Lung (tissue), 12 donors: ENCODE data around the gene TRPM4. TPM values are rescaled to one million over a fixed set of nuclear protein-coding genes. Genes with fewer than 3 reads are reported as not detected.

Experiments used
- ATAC-seq: fragments of 200-7000 bp; cut with Tn5 transposase; one replicate; pipeline ENCODE4 v1.9.1; 2020; ENCODE audit warnings: moderate number of reproducible peaks; ENCODE audit not compliant: insufficient read depth, low FRiP score
- DNase-seq, 3 donors: peaks; one replicate each; pipeline ENCODE4 v3.0.0-alpha.2; 2013 to 2017
- H3K27ac ChIP-seq, 2 donors: one replicate each; pipeline ENCODE4 v1.5.1; 2013; ENCODE audit warnings: mild to moderate bottlenecking in 2 of 2, moderate library complexity in 2 of 2, control low read depth in 1 of 2, inconsistent platforms in 1 of 2, low read depth in 1 of 2, low read length in 1 of 2
- H3K27me3 ChIP-seq, 3 donors: one replicate each; pipeline ENCODE4 v1.5.1; 2013; ENCODE audit warnings: low read length in 2 of 3; ENCODE audit not compliant: control insufficient read depth in 3 of 3, insufficient read depth in 3 of 3
- H3K36me3 ChIP-seq, 4 donors: one replicate each; pipeline ENCODE4 v1.5.1; 2013; ENCODE audit warnings: low read length in 4 of 4, mild to moderate bottlenecking in 1 of 4, moderate library complexity in 1 of 4; ENCODE audit not compliant: control insufficient read depth in 4 of 4, insufficient read depth in 4 of 4
- H3K4me1 ChIP-seq, 5 donors: one replicate each; pipeline ENCODE4 v1.5.1; 2013; ENCODE audit warnings: low read length in 5 of 5, mild to moderate bottlenecking in 2 of 5, moderate library complexity in 1 of 5; ENCODE audit not compliant: control insufficient read depth in 5 of 5, insufficient read depth in 5 of 5
- H3K4me3 ChIP-seq: one replicate; pipeline ENCODE4 v1.5.1; 2013; ENCODE audit warnings: mild to moderate bottlenecking, control low read depth, moderate library complexity
- H3K9ac ChIP-seq, 2 donors: one replicate each; pipeline ENCODE4 v1.5.1; 2013; ENCODE audit warnings: low read length in 2 of 2, control low read depth in 1 of 2; ENCODE audit not compliant: insufficient read depth in 1 of 2
- H3K9me3 ChIP-seq, 4 donors: one replicate each; pipeline ENCODE4 v1.5.1; 2013; ENCODE audit warnings: low read length in 3 of 4, mild to moderate bottlenecking in 1 of 4, moderate library complexity in 1 of 4; ENCODE audit not compliant: control insufficient read depth in 4 of 4, insufficient read depth in 3 of 4
- WGBS, 2 donors: extraction: QIAGEN DNeasy Blood & Tissue Kit; methylation state at CpG; one replicate each; pipeline ENCODE4 v1.1.7; 2013; 5-methylcytosine and 5-hydroxymethylcytosine counted together
- polyA plus RNA-seq, 2 donors: library from polyadenylated mRNA; stranded (reverse); fragments of 200-250 nt; gene quantifications; one replicate each; pipeline ENCODE4 v1.2.1, GENCODE V29; 2013
- total RNA-seq, 2 donors: library from RNA; depleted of rRNA in 1 of 2; stranded (reverse); fragments of >200 nt in 1 of 2; gene quantifications; one replicate each; pipeline ENCODE4 v1.2.1, GENCODE V29; 2014 to 2021
- TF ChIP-seq, protein P1 (sequence below): IDR thresholded peaks from 2 replicates; pipeline ENCODE4 v1.5.1; 2012; ENCODE audit warnings: mild to moderate bottlenecking; ENCODE audit errors: control extremely low read depth, extremely low read depth
- donor health status: control.
- donor health status: control.
- donor health status: Bipolar disorder and iron deficiency.
- donor health status: healthy.
- donor health status: DM: yes; HTN: yes; CAD: no.

The TRPM4 gene
- total and polyA plus RNA-seq, 4 donors, result 15.6 to 70.1 (median 22.4) TPM

DNA sequence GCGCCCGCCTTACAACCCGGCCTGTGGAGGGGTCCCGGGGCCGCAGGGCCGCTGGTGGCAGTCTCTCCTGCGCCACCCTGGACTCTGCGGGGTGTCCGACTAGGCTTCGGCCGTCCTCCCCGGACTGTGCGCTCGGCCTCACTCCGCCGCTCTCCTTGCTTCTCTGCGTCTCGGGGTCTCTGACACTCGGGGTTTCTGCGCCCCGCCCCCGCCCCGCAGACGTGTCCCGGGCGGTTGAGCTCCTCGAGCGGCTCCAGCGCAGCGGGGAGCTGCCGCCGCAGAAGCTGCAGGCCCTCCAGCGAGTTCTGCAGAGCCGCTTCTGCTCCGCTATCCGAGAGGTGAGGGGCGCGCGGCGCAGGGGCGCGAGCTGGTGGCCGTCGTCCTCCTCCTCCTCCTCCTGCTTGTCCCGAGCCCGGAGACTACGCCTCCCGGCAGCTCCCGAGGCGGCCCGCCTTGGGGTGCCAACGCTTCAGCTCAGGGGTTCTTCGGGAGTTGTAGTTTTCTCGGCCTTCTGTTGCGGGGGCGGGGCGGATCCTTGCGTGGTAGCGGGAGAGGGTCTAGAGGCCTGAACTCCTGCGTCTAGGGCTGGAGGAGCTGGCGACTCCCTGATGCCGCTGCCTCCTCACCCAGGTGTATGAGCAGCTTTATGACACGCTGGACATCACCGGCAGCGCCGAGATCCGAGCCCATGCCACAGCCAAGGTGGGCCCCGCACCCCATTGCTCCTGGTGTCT lies 42.8 kb upstream of the TRPM4 start:
- ATAC-seq, result no peak

DNA sequence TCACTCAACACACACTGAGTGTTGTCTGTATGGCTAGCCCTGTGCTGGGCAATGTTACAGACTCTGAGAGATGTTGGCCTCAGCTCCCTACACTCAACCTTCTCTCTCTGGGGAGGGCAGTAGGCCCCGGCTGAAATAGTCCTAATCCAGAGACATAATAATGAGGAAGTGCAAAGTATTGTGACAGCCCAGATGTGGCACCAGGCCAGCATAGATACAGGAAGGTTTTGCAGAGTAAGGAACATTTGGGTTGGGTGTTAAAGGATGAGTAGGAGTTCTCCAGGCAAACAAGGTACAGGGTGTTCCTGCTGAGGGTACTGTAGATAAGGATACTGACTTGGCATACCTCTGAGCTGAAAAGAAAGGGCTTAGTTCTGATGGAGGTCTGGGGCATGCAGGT lies 41.0 kb upstream of the TRPM4 start:
- TF ChIP-seq, protein P1, sequence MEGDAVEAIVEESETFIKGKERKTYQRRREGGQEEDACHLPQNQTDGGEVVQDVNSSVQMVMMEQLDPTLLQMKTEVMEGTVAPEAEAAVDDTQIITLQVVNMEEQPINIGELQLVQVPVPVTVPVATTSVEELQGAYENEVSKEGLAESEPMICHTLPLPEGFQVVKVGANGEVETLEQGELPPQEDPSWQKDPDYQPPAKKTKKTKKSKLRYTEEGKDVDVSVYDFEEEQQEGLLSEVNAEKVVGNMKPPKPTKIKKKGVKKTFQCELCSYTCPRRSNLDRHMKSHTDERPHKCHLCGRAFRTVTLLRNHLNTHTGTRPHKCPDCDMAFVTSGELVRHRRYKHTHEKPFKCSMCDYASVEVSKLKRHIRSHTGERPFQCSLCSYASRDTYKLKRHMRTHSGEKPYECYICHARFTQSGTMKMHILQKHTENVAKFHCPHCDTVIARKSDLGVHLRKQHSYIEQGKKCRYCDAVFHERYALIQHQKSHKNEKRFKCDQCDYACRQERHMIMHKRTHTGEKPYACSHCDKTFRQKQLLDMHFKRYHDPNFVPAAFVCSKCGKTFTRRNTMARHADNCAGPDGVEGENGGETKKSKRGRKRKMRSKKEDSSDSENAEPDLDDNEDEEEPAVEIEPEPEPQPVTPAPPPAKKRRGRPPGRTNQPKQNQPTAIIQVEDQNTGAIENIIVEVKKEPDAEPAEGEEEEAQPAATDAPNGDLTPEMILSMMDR, result no peak
- peaks cover 0 to 10% (median 0%) of the 10 kb centered on the region in 3 donors for H3K27me3 ChIP-seq
- no peak overlapping the region for H3K27ac ChIP-seq
- no peaks in the 10 kb centered on the region for H3K36me3 ChIP-seq
- no peak overlapping the region for H3K9ac ChIP-seq
- ATAC-seq, result no peak
- H3K9me3 ChIP-seq, result no peaks in the 10 kb centered on the region
- H3K4me3 ChIP-seq, result no peak overlapping the region
- WGBS, 2 donors, result 10 to 47% methylated on average over 1 of the region's 1 CpG
- H3K4me1 ChIP-seq, result peaks cover 0 to 21% (median 8%) of the 10 kb centered on the region in 5 donors
- no peak for DNase-seq

More for the DNA sequence above, 42.8 kb upstream of the TRPM4 start:
- 10% methylated on average over 68 of the region's 68 CpGs for WGBS, 2 donors
- no peaks in the 10 kb centered on the region for H3K9me3 ChIP-seq
- H3K27ac ChIP-seq, result peak overlapping the region; percentile 11 to 63
- DNase-seq, result peak; percentile 81 to 83 (median 83)
- peak overlapping the region; percentile 78 for H3K4me3 ChIP-seq
- H3K9ac ChIP-seq, result no peak overlapping the region
- TF ChIP-seq, protein P1, result no peak
- no peaks in the 10 kb centered on the region for H3K36me3 ChIP-seq
- H3K27me3 ChIP-seq, result no peaks in the 10 kb centered on the region
- peaks cover 0 to 19% (median 8%) of the 10 kb centered on the region in 5 donors for H3K4me1 ChIP-seq

DNA sequence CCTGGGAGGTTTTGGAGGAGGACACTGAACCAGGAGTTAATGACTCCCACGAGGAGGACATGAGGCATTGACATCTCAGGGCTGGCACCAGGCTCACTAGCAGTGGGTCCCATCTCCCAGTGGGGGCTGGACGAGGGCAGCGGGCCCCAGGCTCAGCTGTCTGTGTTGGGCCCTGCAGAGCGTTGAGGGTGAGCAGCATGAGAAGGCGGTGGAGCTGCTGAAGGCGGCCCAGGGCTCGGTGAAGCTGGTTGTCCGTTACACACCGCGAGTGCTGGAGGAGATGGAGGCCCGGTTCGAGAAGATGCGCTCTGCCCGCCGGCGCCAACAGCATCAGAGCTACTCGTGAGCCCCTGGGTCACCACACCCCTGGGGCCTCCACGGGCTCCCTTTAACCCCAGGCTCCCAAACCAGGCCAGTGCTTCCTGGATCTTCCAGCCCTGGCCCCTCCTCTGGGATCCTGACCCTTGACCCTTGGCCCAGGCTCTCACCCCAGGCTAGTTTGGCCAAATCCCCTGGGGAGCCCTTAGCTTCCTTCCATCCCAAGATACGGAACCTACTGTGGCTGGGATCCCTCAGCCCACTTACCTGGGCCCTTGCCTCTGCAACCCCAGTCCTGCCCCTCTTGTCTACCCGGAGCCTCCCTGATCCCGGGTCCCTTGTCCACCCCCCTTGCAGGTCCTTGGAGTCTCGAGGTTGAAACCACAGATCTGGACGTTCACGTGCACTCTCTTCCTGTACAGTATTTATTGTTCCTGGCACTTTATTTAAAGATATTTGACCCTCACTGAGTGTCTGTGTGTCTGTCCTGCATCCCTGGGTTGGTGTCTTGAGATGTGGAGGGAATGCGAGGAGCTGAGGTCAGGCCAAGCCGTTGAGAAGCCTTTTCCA lies 39.7 kb upstream of the TRPM4 start:
- Histone ChIP-seq H3K4me3 (peak overlapping the region; percentile 44), H3K27me3 (peaks cover 0 to 12% (median 0%) of the 10 kb centered on the region in 3 donors), H3K4me1 (peaks cover 0 to 21% (median 8%) of the 10 kb centered on the region in 5 donors), H3K9me3 (no peaks in the 10 kb centered on the region), H3K36me3 (no peaks in the 10 kb centered on the region), H3K9ac (no peak overlapping the region), H3K27ac (peak overlapping the region; percentile 94 to 98)
- TF ChIP-seq, protein P1, result no peak
- 68 to 70% methylated on average over 26 of the region's 26 CpGs for WGBS, 2 donors
- ATAC-seq (no peak), DNase-seq (no peak)
